Smooth muscle cell (in vitro differentiated cells): ENCODE results near the gene VPS13C. TPM values are rescaled to one million over a fixed set of nuclear protein-coding genes. Genes with fewer than 3 reads are reported as not detected.

Experiments
- DNase-seq: peaks from one replicate; lab custom pipeline; 2025; ENCODE audit not compliant: unreplicated experiment; lab: John Stamatoyannopoulos, UW
- H2AFZ ChIP-seq: fragments of 200-600 bp; sonication (generic); 2 replicates; pipeline ENCODE4 v1.6.0; 2016; ENCODE audit warnings: antibody characterized with exemption, low read depth, mild to moderate bottlenecking
- H3F3A ChIP-seq: fragments of 200-600 bp; sonication (generic); 2 replicates; pipeline ENCODE4 v1.6.0; 2017; ENCODE audit warnings: antibody characterized with exemption, low read depth
- H3K27ac ChIP-seq: fragments of 200-600 bp; sonication (generic); 2 replicates; pipeline ENCODE4 v1.5.1; 2016; ENCODE audit warnings: low read depth, mild to moderate bottlenecking
- H3K27me3 ChIP-seq: fragments of 200-600 bp; sonication (generic); 2 replicates; pipeline ENCODE4 v1.6.1; 2016; ENCODE audit warnings: low read depth, mild to moderate bottlenecking
- H3K36me3 ChIP-seq: fragments of 200-600 bp; sonication (generic); 2 replicates; pipeline ENCODE4 v1.5.1; 2016; ENCODE audit warnings: low read depth
- H3K4me1 ChIP-seq: fragments of 200-600 bp; sonication (generic); 2 replicates; pipeline ENCODE4 v1.5.1; 2016; ENCODE audit warnings: low read depth
- H3K4me2 ChIP-seq: fragments of 200-600 bp; sonication (generic); 2 replicates; pipeline ENCODE4 v1.6.0; 2016; ENCODE audit warnings: mild to moderate bottlenecking
- H3K4me3 ChIP-seq: fragments of 200-600 bp; sonication (generic); 2 replicates; pipeline ENCODE4 v1.5.1; 2016; ENCODE audit warnings: mild to moderate bottlenecking
- H3K79me2 ChIP-seq: fragments of 200-600 bp; sonication (generic); 2 replicates; pipeline ENCODE4 v1.6.0; 2016; ENCODE audit warnings: low read depth, mild to moderate bottlenecking
- H3K9ac ChIP-seq: fragments of 200-600 bp; sonication (generic); 2 replicates; pipeline ENCODE4 v1.6.0; 2016; ENCODE audit warnings: low read depth
- H3K9me3 ChIP-seq: fragments of 200-600 bp; sonication (generic); replicated peaks from 2 replicates; pipeline ENCODE4 v1.5.1; 2016; ENCODE audit warnings: low read depth
- H4K20me1 ChIP-seq: fragments of 200-600 bp; sonication (generic); 2 replicates; pipeline ENCODE4 v1.6.0; 2016; ENCODE audit warnings: low read depth
- WGBS: methylation state at CpG from one replicate; pipeline ENCODE4 v1.1.7; 2016; ENCODE audit warnings: low lambda C conversion rate; 5-methylcytosine and 5-hydroxymethylcytosine counted together
- polyA plus RNA-seq: library from polyadenylated mRNA; unstranded; fragments of >200 nt; fragmentation: Nextera tagmentation; extraction: Ambion mirVana; gene quantifications from 2 replicates; pipeline ENCODE4 v1.2.1, GENCODE V29; 2016
- total RNA-seq: library from RNA; depleted of rRNA; stranded (reverse); fragments of >200 nt; gene quantifications from 2 replicates; pipeline ENCODE4 v1.2.3, GENCODE V29; 2014
- TF ChIP-seq, protein P1 (sequence below): fragments of 200-600 bp; sonication (generic); IDR thresholded peaks from 2 replicates; pipeline ENCODE4 v1.5.1; 2017; ENCODE audit warnings: borderline replicate concordance, mild to moderate bottlenecking, antibody characterized with exemption; ENCODE audit not compliant: insufficient read depth, poor library complexity, severe bottlenecking

VPS13C gene
- total and polyA plus RNA-seq, 2 experiments from 2014 or later = 2.8 to 33.8 TPM

DNA sequence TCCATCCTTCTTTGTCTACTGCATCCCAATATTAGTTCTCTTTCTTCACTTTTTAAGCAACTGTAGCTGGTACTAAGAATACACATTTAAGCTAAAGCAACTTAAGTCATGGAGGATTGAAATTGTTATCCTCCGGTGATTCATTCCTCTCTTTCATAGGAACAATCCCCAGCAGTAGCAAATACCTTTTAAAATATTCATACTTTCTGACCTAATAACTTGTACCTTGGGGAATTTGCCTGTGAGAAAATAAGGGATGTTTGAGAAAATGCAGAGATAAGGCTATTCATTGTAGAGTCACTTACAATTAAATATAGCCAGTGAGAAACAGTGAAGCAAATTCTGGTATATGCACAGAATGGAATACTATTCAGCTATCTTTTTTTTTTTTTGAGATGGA is 66.0 kb downstream of the VPS13C start:
- Histone ChIP-seq H3K4me1 (no peaks in the 10 kb centered on the region), H3F3A (no peaks in the 10 kb centered on the region), H3K27ac (no peak overlapping the region), H3K9ac (no peak overlapping the region), H3K4me3 (no peak overlapping the region), H4K20me1 (no peaks in the 10 kb centered on the region), H3K79me2 (no peaks in the 10 kb centered on the region), H3K4me2 (no peak overlapping the region), H3K9me3 (no peaks in the 10 kb centered on the region), H3K36me3 (no peaks in the 10 kb centered on the region), H3K27me3 (no peaks in the 10 kb centered on the region), H2AFZ (no peak overlapping the region)
- TF ChIP-seq, protein P1, sequence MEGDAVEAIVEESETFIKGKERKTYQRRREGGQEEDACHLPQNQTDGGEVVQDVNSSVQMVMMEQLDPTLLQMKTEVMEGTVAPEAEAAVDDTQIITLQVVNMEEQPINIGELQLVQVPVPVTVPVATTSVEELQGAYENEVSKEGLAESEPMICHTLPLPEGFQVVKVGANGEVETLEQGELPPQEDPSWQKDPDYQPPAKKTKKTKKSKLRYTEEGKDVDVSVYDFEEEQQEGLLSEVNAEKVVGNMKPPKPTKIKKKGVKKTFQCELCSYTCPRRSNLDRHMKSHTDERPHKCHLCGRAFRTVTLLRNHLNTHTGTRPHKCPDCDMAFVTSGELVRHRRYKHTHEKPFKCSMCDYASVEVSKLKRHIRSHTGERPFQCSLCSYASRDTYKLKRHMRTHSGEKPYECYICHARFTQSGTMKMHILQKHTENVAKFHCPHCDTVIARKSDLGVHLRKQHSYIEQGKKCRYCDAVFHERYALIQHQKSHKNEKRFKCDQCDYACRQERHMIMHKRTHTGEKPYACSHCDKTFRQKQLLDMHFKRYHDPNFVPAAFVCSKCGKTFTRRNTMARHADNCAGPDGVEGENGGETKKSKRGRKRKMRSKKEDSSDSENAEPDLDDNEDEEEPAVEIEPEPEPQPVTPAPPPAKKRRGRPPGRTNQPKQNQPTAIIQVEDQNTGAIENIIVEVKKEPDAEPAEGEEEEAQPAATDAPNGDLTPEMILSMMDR = no peak
- WGBS = 72% methylated on average over 1 of the region's 1 CpG
- DNase-seq = no peak

DNA sequence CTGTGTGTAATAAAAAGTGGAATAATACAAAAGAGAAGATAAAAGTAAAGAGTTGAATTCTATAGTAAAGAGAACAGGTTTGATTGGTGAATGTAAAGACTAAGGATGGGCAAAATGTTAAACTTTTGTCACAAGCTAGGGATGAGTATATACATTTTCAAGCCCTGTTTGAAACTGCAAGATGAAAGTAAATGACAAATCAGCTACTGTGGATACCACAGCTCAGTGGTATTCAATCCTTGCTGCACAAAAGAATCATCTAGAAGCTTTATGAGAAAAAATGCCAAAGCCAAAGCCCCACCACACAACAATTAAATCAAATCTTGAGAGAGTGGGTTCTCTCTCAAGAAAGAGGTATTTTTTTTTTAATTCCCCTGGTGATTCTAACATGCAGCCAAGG is 67.7 kb downstream of the VPS13C start:
- Histone ChIP-seq H4K20me1 (no peaks in the 10 kb centered on the region), H3K36me3 (no peaks in the 10 kb centered on the region), H3K79me2 (no peaks in the 10 kb centered on the region), H3K4me1 (no peaks in the 10 kb centered on the region), H3K4me2 (no peak overlapping the region), H3K9ac (no peak overlapping the region), H3K9me3 (peaks cover 4% of the 10 kb centered on the region), H3K27ac (no peak overlapping the region), H2AFZ (no peak overlapping the region), H3F3A (no peaks in the 10 kb centered on the region), H3K4me3 (no peak overlapping the region), H3K27me3 (no peaks in the 10 kb centered on the region)
- no peak for DNase-seq
- TF ChIP-seq, protein P1 = no peak

DNA sequence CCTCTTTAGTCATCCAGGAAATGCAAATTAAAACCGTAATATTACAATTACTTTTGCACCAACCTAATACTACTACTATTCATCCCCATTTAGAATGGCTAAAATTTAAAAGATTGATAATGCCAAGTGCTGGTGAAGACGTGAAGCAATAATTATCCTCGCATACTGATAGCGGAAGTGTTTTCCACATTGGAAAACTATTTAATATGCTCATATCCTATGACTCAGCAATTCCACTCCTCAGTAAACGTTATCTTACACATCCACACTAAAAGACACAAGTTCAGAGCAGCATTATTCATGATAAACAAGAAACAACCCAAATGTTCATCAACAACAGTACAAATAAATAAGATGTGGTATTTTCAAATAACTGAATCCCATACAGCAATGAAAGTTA is 70.6 kb downstream of the VPS13C start:
- Histone ChIP-seq H3F3A (no peaks in the 10 kb centered on the region), H3K9ac (no peak overlapping the region), H3K9me3 (peaks cover 4% of the 10 kb centered on the region), H3K4me2 (no peak overlapping the region), H3K4me3 (no peak overlapping the region), H3K4me1 (no peaks in the 10 kb centered on the region), H4K20me1 (no peaks in the 10 kb centered on the region), H3K36me3 (no peaks in the 10 kb centered on the region), H2AFZ (no peak overlapping the region), H3K27me3 (no peaks in the 10 kb centered on the region), H3K79me2 (no peaks in the 10 kb centered on the region), H3K27ac (no peak overlapping the region)
- WGBS = 89% methylated on average over 5 of the region's 5 CpGs
- TF ChIP-seq, protein P1 = no peak
- no peak for DNase-seq

DNA sequence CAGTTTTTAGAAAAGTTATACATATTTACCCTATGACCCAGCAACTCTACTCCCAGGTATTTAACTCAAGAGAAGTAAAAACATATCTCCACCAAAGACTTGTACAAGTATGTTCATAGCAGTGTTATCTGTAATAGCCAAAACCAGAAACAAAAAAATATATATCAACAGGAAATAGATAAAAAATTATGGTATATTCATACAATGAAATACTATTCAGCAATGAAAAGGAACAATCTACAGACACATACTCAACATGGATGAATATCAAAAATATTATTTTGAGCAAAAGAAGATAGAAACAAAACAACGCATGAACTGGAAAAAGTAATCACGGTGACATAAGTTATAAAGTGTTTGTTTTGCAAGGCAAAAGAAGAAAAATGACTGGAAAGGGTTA is 72.4 kb downstream of the VPS13C start:
- no peaks in the 10 kb centered on the region for H3K4me1 ChIP-seq
- H3K9me3 ChIP-seq = peaks cover 4% of the 10 kb centered on the region
- no peaks in the 10 kb centered on the region for H3F3A ChIP-seq
- TF ChIP-seq, protein P1 = no peak
- no peaks in the 10 kb centered on the region for H3K27me3 ChIP-seq
- DNase-seq = no peak
- no peak overlapping the region for H2AFZ ChIP-seq
- no peak overlapping the region for H3K4me3 ChIP-seq
- no peaks in the 10 kb centered on the region for H3K36me3 ChIP-seq
- 93% methylated on average over 2 of the region's 2 CpGs for WGBS
- H3K27ac ChIP-seq = no peak overlapping the region
- H4K20me1 ChIP-seq = no peaks in the 10 kb centered on the region
- H3K4me2 ChIP-seq = no peak overlapping the region
- H3K9ac ChIP-seq = no peak overlapping the region
- H3K79me2 ChIP-seq = no peaks in the 10 kb centered on the region
